SK-N-SH treated with all-trans-retinoic acid at 6 μM for 48 hours (cell line): ENCODE data around the gene TMEM138.

ENCODE experiments used
- SNAI2 ChIP-seq: fragments of 250-450 bp; sonication (Bioruptor Pico); IDR thresholded peaks from 2 replicates; pipeline ENCODE4 v1.5.0; 2020; ENCODE audit warnings: mild to moderate bottlenecking, moderate library complexity
- ZFP3 ChIP-seq: fragments of 250-450 bp; sonication (Bioruptor Pico); IDR thresholded peaks from 2 replicates; pipeline ENCODE4 v1.5.0; 2020; ENCODE audit warnings: mild to moderate bottlenecking, moderate library complexity
- TF ChIP-seq, protein P1 (sequence below): fragments of 250-450 bp; sonication (Bioruptor Pico); IDR thresholded peaks from 2 replicates; pipeline ENCODE4 v1.8.0; 2020; ENCODE audit warnings: mild to moderate bottlenecking, moderate library complexity, borderline replicate concordance

DNA sequence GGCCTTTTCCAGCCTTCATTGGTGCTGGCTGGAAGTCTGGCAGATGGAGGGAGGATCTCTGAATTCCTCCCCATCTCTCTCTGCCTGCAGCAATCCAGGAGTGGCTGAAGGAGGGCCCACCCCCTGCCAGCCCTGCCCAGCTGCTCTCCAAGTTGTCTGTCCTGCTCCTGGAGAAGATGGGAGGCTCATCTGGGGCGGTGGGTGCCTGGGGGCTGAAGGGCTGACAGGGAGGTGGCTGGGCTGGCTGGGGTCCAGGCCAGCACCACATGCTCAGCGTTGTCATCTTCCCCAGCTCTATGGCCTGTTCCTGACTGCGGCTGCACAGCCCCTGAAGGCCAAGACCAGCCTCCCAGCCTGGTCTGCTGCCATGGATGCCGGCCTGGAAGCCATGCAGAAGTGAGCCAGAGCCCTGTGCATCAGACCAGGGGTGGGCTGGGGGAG is 17.0 kb upstream of the TMEM138 start:
- no peak for TF ChIP-seq ZFP3 (CRISPR knock-in tag)
- no peak for TF ChIP-seq SNAI2
- TF ChIP-seq, protein P1, sequence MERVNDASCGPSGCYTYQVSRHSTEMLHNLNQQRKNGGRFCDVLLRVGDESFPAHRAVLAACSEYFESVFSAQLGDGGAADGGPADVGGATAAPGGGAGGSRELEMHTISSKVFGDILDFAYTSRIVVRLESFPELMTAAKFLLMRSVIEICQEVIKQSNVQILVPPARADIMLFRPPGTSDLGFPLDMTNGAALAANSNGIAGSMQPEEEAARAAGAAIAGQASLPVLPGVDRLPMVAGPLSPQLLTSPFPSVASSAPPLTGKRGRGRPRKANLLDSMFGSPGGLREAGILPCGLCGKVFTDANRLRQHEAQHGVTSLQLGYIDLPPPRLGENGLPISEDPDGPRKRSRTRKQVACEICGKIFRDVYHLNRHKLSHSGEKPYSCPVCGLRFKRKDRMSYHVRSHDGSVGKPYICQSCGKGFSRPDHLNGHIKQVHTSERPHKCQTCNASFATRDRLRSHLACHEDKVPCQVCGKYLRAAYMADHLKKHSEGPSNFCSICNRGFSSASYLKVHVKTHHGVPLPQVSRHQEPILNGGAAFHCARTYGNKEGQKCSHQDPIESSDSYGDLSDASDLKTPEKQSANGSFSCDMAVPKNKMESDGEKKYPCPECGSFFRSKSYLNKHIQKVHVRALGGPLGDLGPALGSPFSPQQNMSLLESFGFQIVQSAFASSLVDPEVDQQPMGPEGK (CRISPR knock-in tag): no peak
